ENCODE measurements around the gene PPM1H.
"Not testable (repeated sequence)": the region's sequence is repeated elsewhere in the genome, so short reads cannot be mapped to it uniquely, and the experiment has no call there.

PPM1H gene

GRCh38 chr12:62679608-62680007 is 255.3 kb downstream of the PPM1H start:
- Histone ChIP-seq H3K4me3 (no peak overlapping the region), H3K9me3 (replicated peaks in 1 of 11) (peaks cover 27 to 38% (median 31%) of the 10 kb centered on the region in 11 experiments), H3K4me2 (peak overlapping the region in 6 of 11 experiments; percentile 10 to 45 (median 34); a peak in 7 of 22 replicates), H3K9ac (no peak overlapping the region), H3K36me3 (peaks cover 0 to 25% (median 11%) of the 10 kb centered on the region in 11 experiments; a peak in 12 of 22 replicates), H4K20me1 (no peaks in the 10 kb centered on the region; a peak in 1 of 22 replicates), H3K4me1 (peaks cover 0 to 11% (median 4%) of the 10 kb centered on the region in 10 experiments; a peak in 10 of 20 replicates), H3K27ac (no peak overlapping the region), H3K27me3 (no peaks in the 10 kb centered on the region)
- TF ChIP-seq Cebpa-rat (IDR thresholded peaks at IDR 0.05) = no peak

- Histone ChIP-seq H4K20me1 (no peaks in the 10 kb centered on the region), H3K36me3 (peaks cover 0 to 25% (median 11%) of the 10 kb centered on the region in 11 experiments; a peak in 12 of 22 replicates), H3K27ac (no peak overlapping the region), H3K9ac (no peak overlapping the region), H3K4me3 (no peak overlapping the region), H3K27me3 (no peaks in the 10 kb centered on the region), H3K4me1 (peaks cover 0 to 11% (median 4%) of the 10 kb centered on the region in 10 experiments; a peak in 10 of 20 replicates), H3K4me2 (no peak overlapping the region), H3K9me3 (replicated peaks in 1 of 11) (peaks cover 27 to 38% (median 31%) of the 10 kb centered on the region in 11 experiments)
- no peak for TF ChIP-seq Cebpa-rat (IDR thresholded peaks at IDR 0.05)
Observed at GRCh38 chr12:62677355-62677754, 257.6 kb downstream of the PPM1H start.

- TF ChIP-seq Cebpa-rat (IDR thresholded peaks at IDR 0.05) = no peak
- H3K36me3 ChIP-seq = peaks cover 0 to 25% (median 11%) of the 10 kb centered on the region in 11 experiments; a peak in 12 of 22 replicates
- peaks cover 27 to 38% (median 31%) of the 10 kb centered on the region in 11 experiments for H3K9me3 ChIP-seq (replicated peaks in 1 of 11)
- no peak overlapping the region for H3K4me3 ChIP-seq
- no peak overlapping the region for H3K9ac ChIP-seq
- no peaks in the 10 kb centered on the region for H4K20me1 ChIP-seq
- no peak overlapping the region for H3K4me2 ChIP-seq
- H3K27ac ChIP-seq = no peak overlapping the region
- peaks cover 0 to 11% (median 4%) of the 10 kb centered on the region in 10 experiments; a peak in 10 of 20 replicates for H3K4me1 ChIP-seq
- H3K27me3 ChIP-seq = no peaks in the 10 kb centered on the region
Observed at GRCh38 chr12:62676521-62677307, 258.2 kb downstream of the PPM1H start.

GRCh38 chr12:62673028-62673815 is 261.7 kb downstream of the PPM1H start:
- TF ChIP-seq Cebpa-rat (IDR thresholded peaks at IDR 0.05) = no peak
- H3K36me3 ChIP-seq = peaks cover 0 to 25% (median 11%) of the 10 kb centered on the region in 11 experiments; a peak in 12 of 22 replicates
- H3K4me1 ChIP-seq = peaks cover 0 to 5% (median 0%) of the 10 kb centered on the region in 10 experiments; a peak in 2 of 20 replicates
- no peak overlapping the region for H3K4me3 ChIP-seq
- H3K9ac ChIP-seq = no peak overlapping the region
- no peak overlapping the region for H3K4me2 ChIP-seq
- H3K9me3 ChIP-seq (replicated peaks in 1 of 11) = peaks cover 25 to 33% (median 28%) of the 10 kb centered on the region in 11 experiments
- H3K27me3 ChIP-seq = no peaks in the 10 kb centered on the region
- H4K20me1 ChIP-seq = no peaks in the 10 kb centered on the region
- no peak overlapping the region for H3K27ac ChIP-seq

GRCh38 chr12:62670986-62671720 is 263.8 kb downstream of the PPM1H start:
- Histone ChIP-seq H3K9ac (no peak overlapping the region), H3K4me1 (peaks cover 0 to 5% (median 0%) of the 10 kb centered on the region in 10 experiments; a peak in 2 of 20 replicates), H3K27me3 (no peaks in the 10 kb centered on the region), H3K36me3 (peaks cover 0 to 5% (median under 1%) of the 10 kb centered on the region in 11 experiments; a peak in 7 of 22 replicates), H3K4me2 (peak overlapping the region in 1 of 11 experiments; percentile 40; a peak in 2 of 22 replicates), H3K9me3 (replicated peaks in 1 of 11) (peaks cover 5 to 13% (median 7%) of the 10 kb centered on the region in 11 experiments), H3K4me3 (no peak overlapping the region), H3K27ac (no peak overlapping the region), H4K20me1 (no peaks in the 10 kb centered on the region)
- TF ChIP-seq Cebpa-rat (IDR thresholded peaks at IDR 0.05) = no peak

- H3K4me2 ChIP-seq = no peak overlapping the region
Observed at GRCh38 chr12:62668782-62669181, 266.2 kb downstream of the PPM1H start.

GRCh38 chr12:62664951-62665350 is 270.0 kb downstream of the PPM1H start:
- H3K4me3 ChIP-seq; H3K4me1 ChIP-seq; H3K27ac ChIP-seq; H4K20me1 ChIP-seq; H3K27me3 ChIP-seq; H3K36me3 ChIP-seq; H3K9me3 ChIP-seq (replicated peaks in 1 of 11); H3K4me2 ChIP-seq; H3K9ac ChIP-seq: not testable (repeated sequence)

More at GRCh38 chr12:62668782-62669181, 266.2 kb downstream of the PPM1H start:
- Histone ChIP-seq H3K9me3 (replicated peaks in 1 of 11) (no peaks in the 10 kb centered on the region), H3K36me3 (no peaks in the 10 kb centered on the region), H4K20me1 (no peaks in the 10 kb centered on the region), H3K27ac (no peak overlapping the region), H3K27me3 (no peaks in the 10 kb centered on the region), H3K4me1 (peaks cover 0 to 5% (median 0%) of the 10 kb centered on the region in 10 experiments; a peak in 2 of 20 replicates), H3K4me3 (no peak overlapping the region), H3K9ac (no peak overlapping the region)
- no peak for TF ChIP-seq Cebpa-rat (IDR thresholded peaks at IDR 0.05)

GRCh38 chr12:62660756-62661155 is 274.2 kb downstream of the PPM1H start:
- Histone ChIP-seq H3K27ac (no peak overlapping the region), H3K4me1 (no peaks in the 10 kb centered on the region), H3K36me3 (no peaks in the 10 kb centered on the region), H3K4me2 (no peak overlapping the region), H4K20me1 (no peaks in the 10 kb centered on the region), H3K9me3 (replicated peaks in 1 of 11) (peaks cover 0 to 10% (median 7%) of the 10 kb centered on the region in 11 experiments; a peak in 10 of 22 replicates), H3K27me3 (no peaks in the 10 kb centered on the region), H3K4me3 (no peak overlapping the region), H3K9ac (no peak overlapping the region)
- no peak for TF ChIP-seq Cebpa-rat (IDR thresholded peaks at IDR 0.05)

All from BLaER1 treated with 17β-estradiol and CSF1 and Interleukin-3, amounts not matched to agents 10 nM and 100 nM (cell line).